Breast epithelium (tissue), 4 donors: ENCODE results near the gene KHK. TPM values are rescaled to one million over a fixed set of nuclear protein-coding genes. Genes with fewer than 3 reads are reported as not detected.
"Not testable (repeated sequence)": the region's sequence is repeated elsewhere in the genome, so short reads cannot be mapped to it uniquely, and the experiment has no call there.

Source experiments
- DNase-seq, 2 donors: peaks; one replicate each; pipeline ENCODE4 v3.0.0-alpha.2; 2019; ENCODE audit warnings: low spot score in 2 of 2
- H3K27ac ChIP-seq, 2 donors: fragments of 200-600 bp; sonication (generic) in 1 of 2; one replicate each; pipeline ENCODE4 v1.5.1; 2016 to 2019; ENCODE audit warnings: mild to moderate bottlenecking in 1 of 2
- H3K27me3 ChIP-seq, 2 donors: fragments of 200-600 bp; sonication (generic) in 1 of 2; one replicate each; pipeline versions ENCODE4 v1.5.1 to v1.6.0; 2017 to 2019; ENCODE audit warnings: control low read depth in 1 of 2, mild to moderate bottlenecking in 1 of 2
- H3K36me3 ChIP-seq: fragments of 200-600 bp; one replicate; pipeline ENCODE4 v1.5.1; 2019
- H3K4me1 ChIP-seq, 2 donors: fragments of 200-600 bp; sonication (generic); one replicate each; pipeline ENCODE4 v1.5.1; 2016 to 2019; ENCODE audit warnings: control low read depth in 1 of 2
- H3K4me3 ChIP-seq, 3 donors: fragments of 200-600 bp; sonication (generic); 1 replicate in 2 of 3; 2 replicates in 1 of 3; pipeline ENCODE4 v1.5.1; 2016 to 2019; ENCODE audit warnings: mild to moderate bottlenecking in 3 of 3, moderate library complexity in 2 of 3
- H3K9me3 ChIP-seq, 2 donors: fragments of 200-600 bp; sonication (generic) in 1 of 2; one replicate each; pipeline ENCODE4 v1.5.1; 2016 to 2019; ENCODE audit warnings: control low read depth in 1 of 2
- CTCF ChIP-seq, 3 donors: fragments of 450-650 bp; IDR thresholded peaks; one replicate each; pipeline ENCODE4 v1.5.1; 2016 to 2017; ENCODE audit warnings: antibody characterized with exemption in 3 of 3, mild to moderate bottlenecking in 3 of 3, moderate library complexity in 3 of 3
- POLR2A ChIP-seq: fragments of 450-650 bp; IDR thresholded peaks from one replicate; pipeline ENCODE4 v1.6.1; 2016; ENCODE audit warnings: antibody characterized with exemption, mild to moderate bottlenecking, moderate library complexity
- POLR2AphosphoS5 ChIP-seq, 3 donors: sonication (generic); formaldehyde crosslinking; IDR thresholded peaks; one replicate each; pipeline ENCODE4 v1.6.1; 2017; ENCODE audit warnings: antibody characterized with exemption in 3 of 3
- intact Hi-C: fragments of 100-400 bp; cut with DNase I; formaldehyde crosslinking; loops from one replicate; pipeline ENCODE4 v1.15.1; 2023; ENCODE audit warnings: low total_unique reads
- total RNA-seq, 3 donors: library from RNA; depleted of rRNA; stranded (reverse); fragments of >200 nt; gene quantifications; one replicate each; pipeline ENCODE4 v1.1.0, GENCODE V29; 2016

Gene KHK
- total RNA-seq, 3 donors from 2014 or later = 2.2 to 4.1 (median 3.6) TPM

- DNase-seq = no peak
- Histone ChIP-seq H3K9me3 (no peaks in the 10 kb centered on the region), H3K27ac (no peak overlapping the region), H3K4me1 (no peaks in the 10 kb centered on the region), H3K27me3 (no peaks in the 10 kb centered on the region), H3K4me3 (no peak overlapping the region), H3K36me3 (no peaks in the 10 kb centered on the region)
- intact Hi-C loops = no loop called here
- TF ChIP-seq POLR2AphosphoS5 (IDR thresholded peaks at IDR 0.05) (no peak), CTCF (IDR thresholded peaks at IDR 0.05) (no peak), POLR2A (no peak)
These were observed 21.6 kb downstream of the KHK start for GRCh38 chr2:27108221-27108620.

- Histone ChIP-seq H3K4me3 (no peak overlapping the region), H3K4me1 (no peaks in the 10 kb centered on the region), H3K9me3 (no peaks in the 10 kb centered on the region), H3K36me3 (no peaks in the 10 kb centered on the region), H3K27me3 (no peaks in the 10 kb centered on the region), H3K27ac (no peak overlapping the region)
- no peak for DNase-seq
- no peak for TF ChIP-seq POLR2A
- no peak for TF ChIP-seq POLR2AphosphoS5 (IDR thresholded peaks at IDR 0.05)
- TF ChIP-seq CTCF (IDR thresholded peaks at IDR 0.05) = no peak
- intact Hi-C loops = no loop called here
These were observed 22.5 kb downstream of the KHK start for GRCh38 chr2:27109083-27109482.

- H3K27ac ChIP-seq, H3K4me1 ChIP-seq, H3K36me3 ChIP-seq, DNase-seq, intact Hi-C loops, H3K9me3 ChIP-seq, H3K4me3 ChIP-seq, H3K27me3 ChIP-seq: not testable (repeated sequence)
These were observed 24.2 kb downstream of the KHK start for GRCh38 chr2:27110603-27111352.

- DNase-seq, intact Hi-C loops, H3K27me3 ChIP-seq, H3K36me3 ChIP-seq, H3K4me3 ChIP-seq, H3K9me3 ChIP-seq, H3K4me1 ChIP-seq, H3K27ac ChIP-seq: not testable (repeated sequence)
These were observed 25.0 kb downstream of the KHK start for GRCh38 chr2:27111392-27112078.

- no peak for DNase-seq
- intact Hi-C loops = no loop called here
- Histone ChIP-seq H3K27me3 (peaks cover 0 to 11% of the 10 kb centered on the region in 2 donors), H3K4me3 (no peak overlapping the region), H3K36me3 (no peaks in the 10 kb centered on the region), H3K27ac (no peak overlapping the region), H3K9me3 (no peaks in the 10 kb centered on the region), H3K4me1 (peaks cover 0 to 8% of the 10 kb centered on the region in 2 donors)
- TF ChIP-seq POLR2AphosphoS5 (IDR thresholded peaks at IDR 0.05) (no peak), CTCF (IDR thresholded peaks at IDR 0.05) (no peak), POLR2A (no peak)
These were observed 28.9 kb downstream of the KHK start for GRCh38 chr2:27115519-27115918.

- H3K27me3 ChIP-seq = peaks cover 0 to 11% of the 10 kb centered on the region in 2 donors
- intact Hi-C loops = no loop called here
- H3K9me3 ChIP-seq = no peaks in the 10 kb centered on the region
- H3K4me3 ChIP-seq = peak overlapping the region; percentile 38 to 76 (median 56)
- peaks cover 0 to 8% of the 10 kb centered on the region in 2 donors for H3K4me1 ChIP-seq
- DNase-seq = no peak
- TF ChIP-seq POLR2AphosphoS5 (IDR thresholded peaks at IDR 0.05) (no peak), POLR2A (no peak), CTCF (IDR thresholded peaks at IDR 0.05) (no peak)
- H3K36me3 ChIP-seq = no peaks in the 10 kb centered on the region
- H3K27ac ChIP-seq = no peak overlapping the region
These were observed 31.5 kb downstream of the KHK start for GRCh38 chr2:27117995-27118524.
